Transverse colon (tissue), 4 donors: ENCODE data around the gene DOCK2. TPM values are rescaled to one million over a fixed set of nuclear protein-coding genes. Genes with fewer than 3 reads are reported as not detected.
A peak's percentile ranks its signal among the peaks of the same experiment; 100 is the strongest.

Source experiments
- DNase-seq: peaks from one replicate; pipeline ENCODE4 v3.0.0-alpha.2; 2019
- H3K27ac ChIP-seq, 4 donors: fragments of 200-600 bp; sonication (generic); 2 replicates each; pipeline ENCODE4 v1.5.1; 2016 to 2018; ENCODE audit warnings: inconsistent platforms in 4 of 4
- H3K27me3 ChIP-seq: fragments of 200-600 bp; sonication (generic); 2 replicates; pipeline ENCODE4 v1.5.1; 2017; ENCODE audit warnings: inconsistent platforms
- H3K36me3 ChIP-seq, 4 donors: fragments of 200-600 bp; sonication (generic); 2 replicates each; pipeline ENCODE4 v1.5.1; 2017 to 2019; ENCODE audit warnings: inconsistent platforms in 4 of 4
- H3K4me1 ChIP-seq, 4 donors: fragments of 200-600 bp; sonication (generic); 2 replicates each; pipeline ENCODE4 v1.5.1; 2017 to 2020; ENCODE audit warnings: inconsistent platforms in 4 of 4
- H3K4me3 ChIP-seq, 4 donors: fragments of 200-600 bp; sonication (generic); 1 replicate in 1 of 4; 2 replicates in 3 of 4; pipeline versions ENCODE4 v1.5.1 to v1.6.1; 2017 to 2019; ENCODE audit warnings: inconsistent platforms in 4 of 4
- H3K9me3 ChIP-seq, 2 donors: fragments of 200-600 bp; sonication (generic); 2 replicates each; pipeline ENCODE4 v1.5.1; 2017 to 2019; ENCODE audit warnings: inconsistent platforms in 2 of 2
- EP300 ChIP-seq: sonication (generic); formaldehyde crosslinking; IDR thresholded peaks from one replicate; pipeline ENCODE4 v1.6.1; 2017; ENCODE audit warnings: antibody characterized with exemption, low read depth
- POLR2A ChIP-seq: fragments of 450-650 bp; IDR thresholded peaks from one replicate; pipeline ENCODE4 v1.6.1; 2016; ENCODE audit warnings: antibody characterized with exemption, mild to moderate bottlenecking, moderate library complexity
- POLR2AphosphoS5 ChIP-seq, 3 donors: sonication (generic); formaldehyde crosslinking; IDR thresholded peaks; one replicate each; pipeline ENCODE4 v1.6.1; 2016; ENCODE audit warnings: antibody characterized with exemption in 3 of 3
- WGBS, 2 donors: methylation state at CpG; one replicate each; pipeline ENCODE4 v1.1.5; 2018; ENCODE audit warnings: low coverage in 1 of 2; 5-methylcytosine and 5-hydroxymethylcytosine counted together
- in situ Hi-C, 4 donors: fragments of 200-750 bp; cut with MboI; loops; one replicate each; pipeline versions ENCODE4 v1.15.0 to v1.15.1; 2017; ENCODE audit warnings: low sequenced_read_pairs in 3 of 4, low pct_ligation_motif_present in 1 of 4, low pct_unique_long_range_greater_than_20kb in 1 of 4
- intact Hi-C: fragments of 100-400 bp; cut with DNase I; formaldehyde crosslinking; loops from one replicate; pipeline ENCODE4 v1.15.1; 2023; ENCODE audit warnings: low total_unique reads
- total RNA-seq, 4 donors: library from RNA; depleted of rRNA; stranded (reverse); fragments of >200 nt; gene quantifications; one replicate each; pipeline ENCODE4 v1.1.0, GENCODE V29; 2016
- TF ChIP-seq, protein P1 (sequence below), 5 experiments: fragments of 200-600 bp in 3 of 5; fragments of 450-650 bp in 2 of 5; sonication (generic) in 3 of 5; IDR thresholded peaks; 1 replicate in 2 of 5; 2 replicates in 3 of 5; pipeline ENCODE4 v1.5.1; 2016 to 2017; ENCODE audit warnings: antibody characterized with exemption in 5 of 5, inconsistent platforms in 3 of 5, mild to moderate bottlenecking in 2 of 5, moderate library complexity in 1 of 5

DOCK2 gene
- total RNA-seq, 4 donors from 2014 or later: 8.3 to 24.0 (median 14.3) TPM

DNA sequence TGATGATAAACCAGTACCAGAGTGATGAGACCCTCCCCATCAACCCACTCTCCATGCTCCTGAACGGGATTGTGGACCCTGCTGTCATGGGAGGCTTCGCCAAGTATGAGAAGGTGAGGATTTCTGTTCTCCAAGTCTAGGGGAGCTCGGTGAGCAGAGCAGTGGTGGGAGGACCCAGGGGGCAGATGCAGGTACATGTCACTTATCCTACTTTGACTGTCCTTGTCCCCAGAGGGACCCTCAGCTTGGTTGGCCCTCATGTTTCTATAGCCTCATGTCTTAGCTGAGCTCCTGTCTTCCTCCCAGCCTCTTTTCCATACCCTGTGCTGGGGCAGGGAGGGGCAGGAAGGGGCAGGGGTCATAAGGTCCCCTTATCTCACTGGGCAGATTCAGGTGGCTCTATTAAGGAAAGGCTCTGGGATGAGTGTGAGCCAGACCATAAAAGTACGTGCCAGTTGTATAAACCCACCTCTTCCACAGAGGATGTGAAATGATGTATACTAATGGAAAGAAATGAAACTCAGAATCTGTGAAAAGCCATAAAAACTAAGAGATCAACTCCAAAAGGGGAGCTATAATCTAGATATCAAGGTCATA lies 430.6 kb downstream of the DOCK2 start:
- no peak overlapping the region for H3K4me3 ChIP-seq
- H3K9me3 ChIP-seq: no peaks in the 10 kb centered on the region
- in situ Hi-C loops: no loop called here
- intact Hi-C loops: no loop called here
- H3K27ac ChIP-seq: no peak overlapping the region
- no peak for TF ChIP-seq POLR2AphosphoS5 (IDR thresholded peaks at IDR 0.05)
- TF ChIP-seq EP300: no peak
- no peak for TF ChIP-seq POLR2A
- H3K36me3 ChIP-seq: no peaks in the 10 kb centered on the region
- H3K4me1 ChIP-seq: no peaks in the 10 kb centered on the region
- DNase-seq: no peak
- 14 to 62% methylated on average over 1 to 4 of the region's 4 CpGs for WGBS, 2 donors
- H3K27me3 ChIP-seq: no peaks in the 10 kb centered on the region

DNA sequence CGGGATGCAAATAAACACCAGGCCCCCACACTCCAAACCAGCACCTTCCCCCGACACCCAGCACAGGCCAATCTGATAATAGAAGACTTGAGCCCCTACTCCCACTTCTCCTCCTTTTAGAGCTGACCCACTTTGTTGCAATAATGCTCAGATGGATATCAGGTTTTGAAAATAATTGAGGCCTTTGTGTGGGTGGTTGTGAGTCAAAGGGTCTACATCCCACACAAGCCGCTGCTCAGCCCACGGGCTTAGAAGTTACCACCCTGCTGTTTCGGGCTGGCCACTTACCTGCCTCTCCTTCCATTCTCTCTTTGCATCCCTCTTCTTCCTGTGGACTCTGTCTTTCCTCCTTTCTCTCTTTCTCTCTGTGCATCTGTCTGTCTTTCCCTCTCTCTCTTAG lies 432.4 kb downstream of the DOCK2 start:
- H3K9me3 ChIP-seq: no peaks in the 10 kb centered on the region
- H3K36me3 ChIP-seq: no peaks in the 10 kb centered on the region
- TF ChIP-seq EP300 (no peak), POLR2AphosphoS5 (IDR thresholded peaks at IDR 0.05) (no peak), POLR2A (no peak)
- TF ChIP-seq, protein P1, sequence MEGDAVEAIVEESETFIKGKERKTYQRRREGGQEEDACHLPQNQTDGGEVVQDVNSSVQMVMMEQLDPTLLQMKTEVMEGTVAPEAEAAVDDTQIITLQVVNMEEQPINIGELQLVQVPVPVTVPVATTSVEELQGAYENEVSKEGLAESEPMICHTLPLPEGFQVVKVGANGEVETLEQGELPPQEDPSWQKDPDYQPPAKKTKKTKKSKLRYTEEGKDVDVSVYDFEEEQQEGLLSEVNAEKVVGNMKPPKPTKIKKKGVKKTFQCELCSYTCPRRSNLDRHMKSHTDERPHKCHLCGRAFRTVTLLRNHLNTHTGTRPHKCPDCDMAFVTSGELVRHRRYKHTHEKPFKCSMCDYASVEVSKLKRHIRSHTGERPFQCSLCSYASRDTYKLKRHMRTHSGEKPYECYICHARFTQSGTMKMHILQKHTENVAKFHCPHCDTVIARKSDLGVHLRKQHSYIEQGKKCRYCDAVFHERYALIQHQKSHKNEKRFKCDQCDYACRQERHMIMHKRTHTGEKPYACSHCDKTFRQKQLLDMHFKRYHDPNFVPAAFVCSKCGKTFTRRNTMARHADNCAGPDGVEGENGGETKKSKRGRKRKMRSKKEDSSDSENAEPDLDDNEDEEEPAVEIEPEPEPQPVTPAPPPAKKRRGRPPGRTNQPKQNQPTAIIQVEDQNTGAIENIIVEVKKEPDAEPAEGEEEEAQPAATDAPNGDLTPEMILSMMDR (IDR thresholded peaks at IDR 0.05): no peak
- H3K4me3 ChIP-seq: no peak overlapping the region
- 92 to 93% methylated on average over 3 to 5 of the region's 5 CpGs for WGBS, 2 donors
- H3K27me3 ChIP-seq: no peaks in the 10 kb centered on the region
- intact Hi-C loops: no loop called here
- no peaks in the 10 kb centered on the region for H3K4me1 ChIP-seq
- DNase-seq: no peak
- in situ Hi-C loops: no loop called here
- no peak overlapping the region for H3K27ac ChIP-seq

DNA sequence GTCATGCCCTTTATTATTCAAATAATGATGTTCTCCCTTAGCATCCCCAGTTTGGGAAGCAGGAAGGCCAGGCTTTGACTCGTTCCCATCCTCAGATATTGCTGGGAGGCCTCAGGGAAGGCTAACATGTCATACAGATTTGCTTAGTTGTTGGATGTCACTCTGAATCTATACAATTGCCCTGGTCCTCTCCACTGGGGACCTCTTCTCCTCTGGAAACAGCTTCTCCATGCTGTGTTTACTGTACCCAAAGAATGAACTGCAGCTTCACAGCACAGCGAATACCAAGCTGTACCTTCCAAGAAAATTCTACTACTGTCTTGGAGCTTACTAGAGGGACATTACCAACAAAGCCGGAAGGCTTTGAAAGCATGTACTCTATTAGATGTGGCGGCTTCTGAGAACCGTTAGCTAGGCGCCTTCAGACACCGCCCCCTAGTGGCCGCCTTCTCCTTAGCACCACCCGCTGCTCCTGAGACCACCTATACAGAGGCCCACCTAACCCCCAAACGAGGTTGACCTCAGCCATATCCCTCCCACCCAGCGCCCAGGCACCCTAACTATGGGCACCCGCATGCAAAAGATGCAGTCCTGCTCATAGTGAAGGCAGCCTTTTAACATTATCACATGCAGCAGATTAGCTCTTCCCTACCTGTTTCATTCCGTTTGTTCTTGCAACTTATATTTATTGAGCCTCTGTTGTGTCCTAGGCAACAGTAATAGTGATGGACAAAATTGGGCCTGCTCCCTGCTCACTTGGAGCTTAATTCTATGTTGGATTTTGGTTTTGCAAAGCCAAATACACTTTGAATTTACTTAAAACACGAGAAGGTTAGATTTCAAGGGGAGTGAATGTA lies 433.7 kb downstream of the DOCK2 start:
- Histone ChIP-seq H3K27me3 (no peaks in the 10 kb centered on the region), H3K4me1 (no peaks in the 10 kb centered on the region), H3K4me3 (no peak overlapping the region), H3K9me3 (no peaks in the 10 kb centered on the region), H3K27ac (no peak overlapping the region), H3K36me3 (no peaks in the 10 kb centered on the region)
- no peak for DNase-seq
- TF ChIP-seq, protein P1 (IDR thresholded peaks at IDR 0.05): peak; percentile 23 to 54 (median 33)
- no peak for TF ChIP-seq EP300
- in situ Hi-C loops (no loop called here), intact Hi-C loops (no loop called here)
- 46 to 54% methylated on average over 2 to 14 of the region's 14 CpGs for WGBS, 2 donors

DNA sequence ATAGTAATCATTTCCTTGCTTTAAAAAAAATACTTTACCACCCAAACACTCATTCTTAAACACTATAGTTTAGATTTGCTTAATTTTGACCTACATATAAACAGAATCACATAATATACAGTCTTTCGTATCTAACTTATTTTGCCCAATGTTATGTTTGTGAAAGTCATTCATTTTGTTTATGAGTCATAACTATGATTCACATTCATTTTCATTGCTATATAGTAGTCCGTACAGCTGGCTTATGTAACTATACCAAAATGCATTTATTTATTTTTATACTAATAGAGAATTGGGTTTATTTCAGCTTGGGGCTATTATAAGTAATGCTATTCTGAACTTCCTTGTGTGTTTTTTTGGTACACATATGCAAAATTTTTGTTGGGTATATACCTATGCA lies 434.7 kb downstream of the DOCK2 start:
- Histone ChIP-seq H3K27ac (no peak overlapping the region), H3K36me3 (no peaks in the 10 kb centered on the region), H3K9me3 (no peaks in the 10 kb centered on the region), H3K4me1 (no peaks in the 10 kb centered on the region), H3K4me3 (no peak overlapping the region), H3K27me3 (no peaks in the 10 kb centered on the region)
- no peak for TF ChIP-seq POLR2AphosphoS5 (IDR thresholded peaks at IDR 0.05)
- TF ChIP-seq EP300: no peak
- TF ChIP-seq POLR2A: no peak
- TF ChIP-seq, protein P1 (IDR thresholded peaks at IDR 0.05): no peak
- in situ Hi-C loops (no loop called here), intact Hi-C loops (no loop called here)
- 88 to 91% methylated on average over 2 of the region's 2 CpGs for whole genome bisulfite sequencing, 2 donors
- DNase-seq: no peak
